ENCODE data around the gene RPH3AL. TPM values are rescaled to one million over a fixed set of nuclear protein-coding genes. Genes with fewer than 3 reads are reported as not detected.

RPH3AL gene
- total and polyA plus RNA-seq, 10 of the 15 experiments (the other 5 are each of a cell fraction or from before 2014, with no cell fraction given): 0.04 to 1.2 (median 0.47) TPM; not detected in 2

DNA sequence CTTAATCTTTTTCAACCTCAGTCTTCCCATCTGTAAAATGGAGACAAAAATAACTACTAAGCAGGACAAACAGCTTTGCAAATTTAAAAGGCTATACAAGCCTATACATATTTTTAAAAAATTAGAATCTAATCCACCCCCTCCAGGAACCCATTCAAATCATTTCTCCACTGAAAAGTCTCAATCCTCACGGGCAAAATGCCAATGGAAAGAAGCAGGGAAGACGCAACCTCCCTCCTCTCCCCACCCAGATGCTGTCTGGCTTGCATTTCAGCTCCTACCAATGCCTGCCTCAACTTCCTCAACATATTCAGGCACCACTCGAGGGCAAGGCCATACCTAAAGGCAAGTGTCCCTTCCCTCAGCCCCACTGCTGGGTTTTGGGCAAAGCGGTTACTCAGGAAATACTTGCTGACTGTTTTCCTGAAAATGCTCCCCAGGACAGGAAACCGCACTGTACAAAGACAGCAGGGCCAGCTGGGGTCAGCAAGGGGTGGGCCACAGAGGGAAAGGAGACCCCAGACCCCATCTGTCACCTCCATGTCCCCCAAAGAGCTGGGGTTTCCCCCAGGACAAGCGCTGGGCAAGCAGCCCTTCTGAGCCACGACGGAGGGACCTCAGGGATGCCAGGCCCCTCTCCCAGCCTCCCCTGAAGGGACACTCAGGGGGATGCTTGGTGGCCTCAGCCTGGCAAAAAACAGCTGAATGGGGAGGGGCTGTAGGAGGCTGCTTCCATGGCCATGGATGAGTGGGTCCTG lies 123.5 kb downstream of the RPH3AL start (continued):
- TF ChIP-seq SMC3 (IDR thresholded peaks at IDR 0.05; ENCODE audit: borderline replicate concordance, low read length) (no peak), TBL1XR1 (IDR thresholded peaks at IDR 0.05; ENCODE audit: low read depth, low read length) (no peak), TCF12 (IDR thresholded peaks at IDR 0.05; ENCODE audit: low read depth, low read length) (no peak)

GRCh38 chr17:227946-228615 lies 124.5 kb downstream of the RPH3AL start:
- in situ Hi-C loops (cut with MboI) (no loop called here), intact Hi-C loops (cut with micrococcal nuclease; ENCODE audit: unreplicated experiment) (no loop called here)
- CTCF ChIA-PET: no interaction called here
- ATAC-seq (no peak), FAIRE-seq (no peak), DNase-seq (ENCODE audit: low read depth, low spot score) (no peak)
- WGBS (ENCODE audit: insufficient coverage, insufficient replicate concordance, low lambda C conversion rate, missing lambda C conversion rate): 36% methylated on average over 19 of the region's 19 CpGs
- no peak overlapping the region for H3K27ac ChIP-seq (ENCODE audit: control insufficient read depth, insufficient read depth)
- SMC1A ChIA-PET (ENCODE audit: uncharacterized antibody, unreplicated experiment): no interaction called here
- no peak overlapping the region for H2AFZ ChIP-seq (ENCODE audit: control insufficient read depth, low read depth, low read length)
- POLR2A ChIA-PET: no interaction called here
- RAD21 ChIA-PET (ENCODE audit: unreplicated experiment): no interaction called here
- H3K4me3 ChIP-seq: no peak overlapping the region
- H4K20me1 ChIP-seq (ENCODE audit: control insufficient read depth, insufficient read depth): no peaks in the 10 kb centered on the region
- no peaks in the 10 kb centered on the region for H3K79me2 ChIP-seq (ENCODE audit: control insufficient read depth, insufficient read depth, low read length)
- H3K4me1 ChIP-seq (ENCODE audit: control insufficient read depth, insufficient read depth, low read length): peaks cover 6% of the 10 kb centered on the region; the same call in 1 of the 2 replicates
- no peak overlapping the region for H3K4me2 ChIP-seq (ENCODE audit: control insufficient read depth, insufficient read depth)
- H3K27me3 ChIP-seq (replicated peaks in 1 of 2; ENCODE audit: control insufficient read depth in 2 of 2, insufficient read depth in 2 of 2, low read length in 1 of 2): no peaks in the 10 kb centered on the region; a peak in 2 of 4 replicates
- no peak for TF ChIP-seq SKIL (IDR thresholded peaks at IDR 0.05; ENCODE audit: low read depth, poor library complexity, severe bottlenecking)
- no peak for TF ChIP-seq CHD2 (IDR thresholded peaks at IDR 0.05; ENCODE audit: borderline replicate concordance, low read depth, low read length)
- TF ChIP-seq STAT1 (conservative IDR thresholded peaks at IDR 0.05): no peak
- TF ChIP-seq ZNF384 (IDR thresholded peaks at IDR 0.05; ENCODE audit: borderline replicate concordance, low read depth, low read length): no peak
- TF ChIP-seq SP1 (IDR thresholded peaks at IDR 0.05; ENCODE audit: low read depth, low read length): no peak
- TF ChIP-seq, protein P1, sequence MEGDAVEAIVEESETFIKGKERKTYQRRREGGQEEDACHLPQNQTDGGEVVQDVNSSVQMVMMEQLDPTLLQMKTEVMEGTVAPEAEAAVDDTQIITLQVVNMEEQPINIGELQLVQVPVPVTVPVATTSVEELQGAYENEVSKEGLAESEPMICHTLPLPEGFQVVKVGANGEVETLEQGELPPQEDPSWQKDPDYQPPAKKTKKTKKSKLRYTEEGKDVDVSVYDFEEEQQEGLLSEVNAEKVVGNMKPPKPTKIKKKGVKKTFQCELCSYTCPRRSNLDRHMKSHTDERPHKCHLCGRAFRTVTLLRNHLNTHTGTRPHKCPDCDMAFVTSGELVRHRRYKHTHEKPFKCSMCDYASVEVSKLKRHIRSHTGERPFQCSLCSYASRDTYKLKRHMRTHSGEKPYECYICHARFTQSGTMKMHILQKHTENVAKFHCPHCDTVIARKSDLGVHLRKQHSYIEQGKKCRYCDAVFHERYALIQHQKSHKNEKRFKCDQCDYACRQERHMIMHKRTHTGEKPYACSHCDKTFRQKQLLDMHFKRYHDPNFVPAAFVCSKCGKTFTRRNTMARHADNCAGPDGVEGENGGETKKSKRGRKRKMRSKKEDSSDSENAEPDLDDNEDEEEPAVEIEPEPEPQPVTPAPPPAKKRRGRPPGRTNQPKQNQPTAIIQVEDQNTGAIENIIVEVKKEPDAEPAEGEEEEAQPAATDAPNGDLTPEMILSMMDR (IDR thresholded peaks at IDR 0.05 in 2 of 3, conservative IDR thresholded peaks at IDR 0.05 in 1 of 3; ENCODE audit: control insufficient read depth in 2 of 3, extremely low read depth in 1 of 3, insufficient read depth in 1 of 3, low read depth in 3 of 3, low read length in 3 of 3): no peak
- no peak for TF ChIP-seq EP300 (IDR thresholded peaks at IDR 0.05; ENCODE audit: borderline replicate concordance in 1 of 2, control insufficient read depth in 1 of 2, low read depth in 2 of 2, low read length in 2 of 2)
- TF ChIP-seq, protein P2, sequence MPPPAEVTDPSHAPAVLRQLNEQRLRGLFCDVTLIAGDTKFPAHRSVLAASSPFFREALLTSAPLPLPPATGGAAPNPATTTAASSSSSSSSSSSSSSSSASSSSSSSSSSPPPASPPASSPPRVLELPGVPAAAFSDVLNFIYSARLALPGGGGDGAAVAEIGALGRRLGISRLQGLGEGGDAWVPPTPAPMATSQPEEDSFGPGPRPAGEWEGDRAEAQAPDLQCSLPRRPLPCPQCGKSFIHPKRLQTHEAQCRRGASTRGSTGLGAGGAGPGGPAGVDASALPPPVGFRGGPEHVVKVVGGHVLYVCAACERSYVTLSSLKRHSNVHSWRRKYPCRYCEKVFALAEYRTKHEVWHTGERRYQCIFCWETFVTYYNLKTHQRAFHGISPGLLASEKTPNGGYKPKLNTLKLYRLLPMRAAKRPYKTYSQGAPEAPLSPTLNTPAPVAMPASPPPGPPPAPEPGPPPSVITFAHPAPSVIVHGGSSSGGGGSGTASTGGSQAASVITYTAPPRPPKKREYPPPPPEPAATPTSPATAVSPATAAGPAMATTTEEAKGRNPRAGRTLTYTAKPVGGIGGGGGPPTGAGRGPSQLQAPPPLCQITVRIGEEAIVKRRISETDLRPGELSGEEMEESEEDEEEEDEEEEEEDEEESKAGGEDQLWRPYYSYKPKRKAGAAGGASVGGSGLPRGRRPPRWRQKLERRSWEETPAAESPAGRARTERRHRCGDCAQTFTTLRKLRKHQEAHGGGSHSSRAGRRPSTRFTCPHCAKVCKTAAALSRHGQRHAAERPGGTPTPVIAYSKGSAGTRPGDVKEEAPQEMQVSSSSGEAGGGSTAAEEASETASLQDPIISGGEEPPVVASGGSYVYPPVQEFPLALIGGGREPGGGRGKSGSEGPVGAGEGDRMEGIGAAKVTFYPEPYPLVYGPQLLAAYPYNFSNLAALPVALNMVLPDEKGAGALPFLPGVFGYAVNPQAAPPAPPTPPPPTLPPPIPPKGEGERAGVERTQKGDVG (CRISPR knock-in tag; IDR thresholded peaks at IDR 0.05): no peak
- no peak overlapping the region for H3K9ac ChIP-seq (ENCODE audit: control insufficient read depth, insufficient read depth, low read length)
- no peaks in the 10 kb centered on the region for H3K9me3 ChIP-seq (replicated peaks; ENCODE audit: control insufficient read depth, insufficient read depth, low read length)
- no TSS peak for BruUV-seq (replicated peaks)
- no peaks in the 10 kb centered on the region for H3K36me3 ChIP-seq (ENCODE audit: control insufficient read depth in 2 of 2, insufficient read depth in 2 of 2, low read length in 1 of 2)
